IMR-90 (cell line): ENCODE measurements around the gene STX11. TPM values are rescaled to one million over a fixed set of nuclear protein-coding genes. Genes with fewer than 3 reads are reported as not detected.

Source experiments
- ATAC-seq: fragments of 200-7000 bp; cut with Tn5 transposase; 2 replicates; pipeline ENCODE4 v1.9.1; 2020; ENCODE audit warnings: low read depth, mild to moderate bottlenecking, moderate library complexity
- BruUV-seq: library from RNA; stranded (reverse); fragments of 400-500 nt; replicated peaks from 2 replicates; lab custom pipeline; 2021; lab: Mats Ljungman, UMichigan
- CTCF ChIA-PET: fragments of 300-600 bp; formaldehyde crosslinking; extraction: SDS; loops from one replicate; lab custom pipeline; 2021; ENCODE audit warnings: antibody characterized with exemption; lab: Yijun Ruan, JAX
- POLR2A ChIA-PET: fragments of 300-600 bp; sonication (Branson Sonifier 250); formaldehyde crosslinking; loops from one replicate; lab custom pipeline; 2022; ENCODE audit warnings: antibody characterized with exemption; ENCODE audit not compliant: unreplicated experiment; lab: Charles Lee
- DNase-seq: peaks from one replicate; pipeline ENCODE4 v3.0.0; 2013
- H2AFZ ChIP-seq: replicated peaks from 2 replicates; pipeline ENCODE3; 2013; ENCODE audit warnings: low read length, mild to moderate bottlenecking; ENCODE audit not compliant: poor library complexity
- H2AK5ac ChIP-seq: 2 replicates; pipeline ENCODE4 v1.6.1; 2013; ENCODE audit warnings: low read depth, low read length, inconsistent platforms
- H2AK9ac ChIP-seq: replicated peaks from 2 replicates; pipeline ENCODE3; 2013; ENCODE audit warnings: mild to moderate bottlenecking, low read depth, low read length, moderate library complexity; ENCODE audit not compliant: poor library complexity
- H2BK120ac ChIP-seq: 2 replicates; pipeline ENCODE4 v1.6.1; 2013; ENCODE audit warnings: low read depth, low read length, inconsistent platforms
- H2BK15ac ChIP-seq: 3 replicates; pipeline ENCODE4 v1.6.1; 2013; ENCODE audit warnings: low read depth, low read length, inconsistent platforms
- H2BK20ac ChIP-seq: 2 replicates; pipeline ENCODE4 v1.6.1; 2013; ENCODE audit warnings: low read depth, mild to moderate bottlenecking, inconsistent platforms, low read length, moderate library complexity
- H2BK5ac ChIP-seq: 2 replicates; pipeline ENCODE4 v1.6.1; 2013; ENCODE audit warnings: mild to moderate bottlenecking, low read depth, low read length, inconsistent platforms; ENCODE audit not compliant: poor library complexity, severe bottlenecking
- H3K14ac ChIP-seq: replicated peaks from 2 replicates; pipeline ENCODE4 v1.6.1; 2013; ENCODE audit warnings: low read depth, low read length, inconsistent platforms
- H3K18ac ChIP-seq: 2 replicates; pipeline ENCODE4 v1.6.1; 2013; ENCODE audit warnings: low read depth, low read length, control low read depth
- H3K23ac ChIP-seq: 2 replicates; pipeline ENCODE4 v1.6.1; 2013; ENCODE audit warnings: low read depth, low read length, inconsistent platforms
- H3K27ac ChIP-seq: 2 replicates; pipeline ENCODE4 v1.5.1; 2013; ENCODE audit warnings: mild to moderate bottlenecking, control low read depth, low read length; ENCODE audit not compliant: insufficient read depth
- H3K27me3 ChIP-seq: 2 replicates; pipeline ENCODE4 v1.6.1; 2013; ENCODE audit warnings: low read length; ENCODE audit not compliant: control insufficient read depth, insufficient read depth
- H3K36me3 ChIP-seq: 2 replicates; pipeline ENCODE4 v1.6.1; 2013; ENCODE audit warnings: low read length, mixed read lengths; ENCODE audit not compliant: control insufficient read depth, insufficient read depth
- H3K4ac ChIP-seq: 2 replicates; pipeline ENCODE4 v1.6.1; 2013; ENCODE audit warnings: low read depth, low read length, inconsistent platforms
- H3K4me1 ChIP-seq: 2 replicates; pipeline ENCODE4 v1.6.1; 2013; ENCODE audit warnings: low read length, mixed read lengths; ENCODE audit not compliant: control insufficient read depth, insufficient read depth
- H3K4me2 ChIP-seq: 2 replicates; pipeline ENCODE4 v1.6.1; 2013; ENCODE audit warnings: low read depth, mild to moderate bottlenecking, control low read depth, low read length, moderate library complexity
- H3K4me3 ChIP-seq: 2 replicates; pipeline ENCODE4 v1.5.1; 2013; ENCODE audit warnings: low read depth, mild to moderate bottlenecking, control low read depth, low read length, moderate library complexity; ENCODE audit not compliant: insufficient read depth
- H3K56ac ChIP-seq: 2 replicates; pipeline ENCODE4 v1.6.1; 2013; ENCODE audit warnings: low read length, inconsistent platforms; ENCODE audit not compliant: insufficient read depth; ENCODE audit errors: extremely low read depth
- H3K79me1 ChIP-seq, 2 experiments: 2 replicates each; pipeline ENCODE4 v1.6.1; 2013; ENCODE audit warnings: low read length in 2 of 2, inconsistent platforms in 1 of 2, low read depth in 1 of 2
- H3K9ac ChIP-seq: 2 replicates; pipeline ENCODE4 v1.6.1; 2013; ENCODE audit warnings: low read depth, low read length, control low read depth
- H3K9me1 ChIP-seq: 2 replicates; pipeline ENCODE4 v1.6.1; 2013; ENCODE audit warnings: low read length, inconsistent platforms; ENCODE audit not compliant: insufficient read depth
- H3K9me3 ChIP-seq: 2 replicates; pipeline ENCODE4 v1.6.1; 2013; ENCODE audit warnings: low read length; ENCODE audit not compliant: control insufficient read depth, insufficient read depth
- H4K20me1 ChIP-seq: 2 replicates; pipeline ENCODE4 v1.6.1; 2013; ENCODE audit warnings: low read length, inconsistent platforms; ENCODE audit not compliant: insufficient read depth
- H4K5ac ChIP-seq: 2 replicates; pipeline ENCODE4 v1.6.1; 2013; ENCODE audit warnings: mild to moderate bottlenecking, low read depth, low read length, control low read depth
- H4K8ac ChIP-seq, 2 experiments: 2 replicates each; pipeline ENCODE4 v1.6.1; 2013; ENCODE audit warnings: low read depth in 2 of 2, low read length in 2 of 2, control low read depth in 1 of 2, inconsistent platforms in 1 of 2
- H4K91ac ChIP-seq: 2 replicates; pipeline ENCODE4 v1.6.1; 2013; ENCODE audit warnings: low read depth, low read length, inconsistent platforms; ENCODE audit not compliant: insufficient read depth
- BHLHE40 ChIP-seq: fragments of 150-350 bp; IDR thresholded peaks from 2 replicates; pipeline ENCODE4 v1.6.1; 2016; ENCODE audit warnings: mild to moderate bottlenecking, low read depth, low read length
- CEBPB ChIP-seq: IDR thresholded peaks from 2 replicates; pipeline ENCODE4 v1.6.1; 2012; ENCODE audit warnings: low read depth, low read length, improper control_type of control experiment
- FOS ChIP-seq: fragments of 150-350 bp; IDR thresholded peaks from 2 replicates; pipeline ENCODE4 v1.6.1; 2016; ENCODE audit warnings: low read depth, low read length
- MAFK ChIP-seq: IDR thresholded peaks from 2 replicates; pipeline ENCODE4 v1.6.1; 2012; ENCODE audit warnings: low read depth, low read length, improper control_type of control experiment
- NFE2L2 ChIP-seq: fragments of 150-350 bp; IDR thresholded peaks from 2 replicates; pipeline ENCODE4 v1.6.1; 2016; ENCODE audit warnings: low read depth, mild to moderate bottlenecking, low read length
- POLR2A ChIP-seq: IDR thresholded peaks from 2 replicates; pipeline ENCODE4 v1.6.1; 2012; ENCODE audit warnings: mild to moderate bottlenecking, low read depth, low read length
- RFX5 ChIP-seq: IDR thresholded peaks from 2 replicates; pipeline ENCODE4 v1.8.0; 2012; ENCODE audit warnings: low read depth, mild to moderate bottlenecking, low read length, moderate library complexity
- SMC3 ChIP-seq: fragments of 150-350 bp; IDR thresholded peaks from 2 replicates; pipeline ENCODE4 v1.6.1; 2016; ENCODE audit warnings: low read depth, mild to moderate bottlenecking, antibody characterized with exemption, low read length, moderate library complexity
- USF2 ChIP-seq: fragments of 150-350 bp; IDR thresholded peaks from 2 replicates; pipeline ENCODE4 v1.6.1; 2017; ENCODE audit warnings: mild to moderate bottlenecking, antibody characterized with exemption, low read length, low read depth
- WGBS, 2 experiments: methylation state at CpG; one replicate each; pipeline versions ENCODE4 v1.1.5 to v1.1.7; 2013; ENCODE audit warnings: missing lambda C conversion rate in 2 of 2; ENCODE audit not compliant: insufficient read length in 1 of 2; ENCODE audit errors: extremely low coverage in 2 of 2; 5-methylcytosine and 5-hydroxymethylcytosine counted together
- dilution Hi-C: fragments of 300-500 bp; cut with HindIII; formaldehyde crosslinking; loops from one replicate; pipeline ENCODE4 v1.14.3; 2018; ENCODE audit warnings: low sequenced_read_pairs; ENCODE audit not compliant: unreplicated experiment
- in situ Hi-C: fragments of 300-500 bp; cut with MboI; formaldehyde crosslinking; loops from 3 replicates; pipeline ENCODE4 v1.14.3; 2019; ENCODE audit warnings: low sequenced_read_pairs, inconsistent platforms, mixed read lengths
- intact Hi-C: fragments of 100-400 bp; cut with micrococcal nuclease; formaldehyde crosslinking; loops from 2 replicates; pipeline ENCODE4 v1.10.0; 2022
- polyA plus RNA-seq, 3 experiments: library from polyadenylated mRNA; depleted of rRNA; stranded (reverse); fragments of >200 nt; gene quantifications; 2 replicates each; pipeline ENCODE4 v1.2.3, GENCODE V29; 2012; ENCODE audit warnings: low replicate concordance in 1 of 3
- total RNA-seq: library from RNA; depleted of rRNA; stranded (reverse); fragments of >200 nt; gene quantifications from 2 replicates; pipeline ENCODE4 v1.2.3, GENCODE V29; 2012

The STX11 gene
- total and polyA plus RNA-seq, 2 of the 4 experiments (the other 2 are of a cell fraction) = 0.54 to 0.68 TPM

DNA sequence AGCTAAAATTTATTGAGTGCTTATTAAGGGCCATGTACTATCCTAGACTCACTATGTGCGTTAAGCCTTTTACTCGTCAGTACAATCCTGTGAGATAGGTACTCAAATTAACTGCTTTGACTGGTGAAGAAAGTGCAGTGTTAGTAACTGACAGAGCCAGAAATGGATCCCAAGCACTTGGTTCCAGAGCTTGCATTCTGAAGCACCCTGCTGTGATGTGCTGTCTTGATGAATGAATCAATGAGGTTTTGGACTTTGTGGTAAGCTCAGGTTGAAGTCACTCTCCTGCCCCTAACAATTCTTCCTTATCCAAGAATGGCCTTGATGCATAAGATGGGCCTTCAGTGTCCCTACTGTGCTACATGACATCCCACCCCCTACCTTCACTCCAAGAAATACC, 3.7 kb downstream of the STX11 start:
- intact Hi-C loops (loop anchor here (5.0 kb wide), 1 partner anchor 47 kb away; no protein-coding TSS in a partner anchor), in situ Hi-C loops (no loop called here), dilution Hi-C loops (no loop called here)
- Histone ChIP-seq H3K14ac (no peak overlapping the region), H4K8ac (no peak overlapping the region), H2BK5ac (no peak overlapping the region), H3K36me3 (no peaks in the 10 kb centered on the region), H3K4ac (no peak overlapping the region), H2BK20ac (no peak overlapping the region), H3K9ac (no peak overlapping the region), H2AK9ac (no peak overlapping the region), H2BK120ac (no peak overlapping the region), H3K23ac (no peak overlapping the region), H4K20me1 (no peaks in the 10 kb centered on the region), H2AK5ac (no peak overlapping the region), H3K4me3 (no peak overlapping the region), H3K79me1 (no peaks in the 10 kb centered on the region), H4K91ac (no peak overlapping the region), H3K4me2 (no peak overlapping the region), H3K9me3 (no peaks in the 10 kb centered on the region), H3K4me1 (peaks cover 5% of the 10 kb centered on the region; the same call in 1 of the 2 replicates), H2BK15ac (no peak overlapping the region), H3K18ac (no peak overlapping the region), H3K56ac (no peak overlapping the region), H4K5ac (no peak overlapping the region), H2AFZ (no peak overlapping the region), H3K27me3 (peaks cover 11% of the 10 kb centered on the region), H3K9me1 (peaks cover 7% of the 10 kb centered on the region), H3K27ac (no peak overlapping the region)
- CTCF ChIA-PET = interaction anchor here (0.7 kb wide), 1 partner anchor 30 kb away, joined by 3 read pairs; no protein-coding TSS in a partner anchor
- BruUV-seq = no TSS peak
- TF ChIP-seq CEBPB (no peak), POLR2A (no peak), USF2 (no peak), MAFK (no peak), BHLHE40 (no peak), NFE2L2 (no peak), SMC3 (no peak), FOS (no peak), RFX5 (no peak)
- POLR2A ChIA-PET = no interaction called here
- DNase-seq (no peak), ATAC-seq (no peak)
- WGBS, 2 experiments = no CpG with 5 or more reads among the region's 2 CpGs
